ENCODE data around the gene TAF11L3.

- TF ChIP-seq POLR2A (IDR thresholded peaks at IDR 0.05; ENCODE audit: low read length), result no peak
- TF ChIP-seq GATA1 (IDR thresholded peaks at IDR 0.05; ENCODE audit: low read depth, low read length), result no peak
These were observed 6.3 kb upstream of the TAF11L3 start for GRCh38 chr5:17511775-17512325.

Data from erythroblast (primary cell).